Measurements from ENCODE around the gene IGFBP5.

GRCh38 chr2:216653931-216654365 lies 41.4 kb downstream of the IGFBP5 start:
- TF ChIP-seq SPI1 (IDR thresholded peaks at IDR 0.05; ENCODE audit: borderline replicate concordance, low read depth) (no peak), CTCF (IDR thresholded peaks at IDR 0.05; ENCODE audit: insufficient read depth, low read length) (no peak), POLR2AphosphoS5 (IDR thresholded peaks at IDR 0.05; ENCODE audit: low read depth) (no peak), REST (IDR thresholded peaks at IDR 0.05; ENCODE audit: insufficient replicate concordance, low read depth) (no peak)
